DMS153 treated with DMSO at 0.1 percent for 48 hours (cell line): ENCODE measurements around the gene CISD3.

ENCODE experiments used
- DNase-seq: peaks from one replicate; lab custom pipeline; 2025; ENCODE audit not compliant: unreplicated experiment; lab: John Stamatoyannopoulos, UW

Gene CISD3, protein sequence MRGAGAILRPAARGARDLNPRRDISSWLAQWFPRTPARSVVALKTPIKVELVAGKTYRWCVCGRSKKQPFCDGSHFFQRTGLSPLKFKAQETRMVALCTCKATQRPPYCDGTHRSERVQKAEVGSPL

DNA sequence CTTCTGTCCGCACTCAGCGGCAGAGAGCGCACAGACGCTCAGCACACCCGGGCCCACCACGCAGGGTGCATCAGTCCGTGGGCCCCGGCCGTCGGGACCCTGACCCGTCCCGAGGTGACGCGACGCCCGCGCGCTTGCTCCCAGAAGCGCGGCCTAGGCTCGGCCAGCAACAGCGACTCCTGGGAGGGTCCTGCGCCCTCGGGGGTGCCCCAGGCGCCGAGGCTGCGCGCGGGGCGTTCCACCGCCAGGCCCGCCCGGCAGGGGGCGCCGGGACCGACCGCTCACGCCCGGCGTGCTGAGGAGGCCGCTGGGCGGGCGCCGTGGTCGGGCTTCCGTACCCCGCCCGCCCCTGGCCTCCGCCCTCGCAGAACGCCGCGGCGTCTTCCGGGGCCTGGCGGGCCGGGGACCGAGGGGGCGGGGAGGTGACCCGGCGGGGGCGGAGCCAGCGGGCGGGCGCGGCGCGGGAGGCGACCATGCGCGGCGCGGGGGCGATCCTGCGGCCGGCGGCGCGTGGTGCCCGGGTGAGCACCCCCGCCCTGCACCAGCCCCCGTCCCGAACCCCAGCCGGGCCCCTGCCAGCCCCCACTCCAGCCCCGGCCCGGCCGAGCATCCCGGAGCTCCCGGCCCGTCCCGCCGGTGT is at the start of gene CISD3:
Gene CISD3 (plus strand): TSS at position 456 of the 640 bp plus-strand sequence. CDS start 18 bp downstream, at position 474.
- peak; percentile 59 for DNase-seq

DNA sequence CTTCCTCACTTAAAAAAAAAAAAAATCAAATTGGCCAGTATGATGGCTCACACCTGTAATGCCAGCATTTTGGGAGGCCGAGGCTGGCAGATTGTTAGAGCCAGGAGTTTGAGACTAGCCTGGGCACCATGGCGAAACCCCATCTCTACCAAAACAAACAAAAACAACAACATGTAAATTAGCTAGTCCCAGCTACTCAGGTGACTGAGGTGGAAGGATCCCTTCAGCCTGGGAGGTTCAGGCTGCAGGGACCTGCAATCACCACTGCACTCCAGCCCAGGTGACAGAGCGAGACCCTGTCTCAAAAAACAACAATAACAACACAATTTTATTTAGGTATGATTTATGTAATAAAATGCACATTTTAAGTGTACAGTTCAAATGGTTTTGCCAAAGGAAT is 49.0 kb upstream of the CISD3 start:
- DNase-seq = no peak

DNA sequence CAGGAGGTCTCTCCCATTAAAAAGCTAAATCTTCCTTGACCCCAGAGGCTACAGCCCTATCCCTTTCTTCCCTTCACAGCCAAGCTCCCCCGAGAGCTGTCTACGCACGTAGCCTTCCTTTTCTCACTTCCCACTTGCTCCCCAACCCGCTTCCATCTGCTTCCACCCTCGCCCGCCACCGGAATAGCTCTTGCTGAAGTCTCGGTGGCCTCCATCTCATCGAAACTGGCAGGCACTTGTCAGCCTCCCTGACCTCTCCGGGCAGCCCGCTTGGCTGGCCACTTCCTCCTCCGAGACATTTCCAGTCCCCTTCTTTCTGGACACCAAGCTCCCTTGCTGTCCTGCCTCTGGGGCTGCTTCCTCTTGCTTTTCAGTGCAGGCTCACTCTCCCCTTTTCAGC is 44.6 kb upstream of the CISD3 start:
- DNase-seq = no peak

DNA sequence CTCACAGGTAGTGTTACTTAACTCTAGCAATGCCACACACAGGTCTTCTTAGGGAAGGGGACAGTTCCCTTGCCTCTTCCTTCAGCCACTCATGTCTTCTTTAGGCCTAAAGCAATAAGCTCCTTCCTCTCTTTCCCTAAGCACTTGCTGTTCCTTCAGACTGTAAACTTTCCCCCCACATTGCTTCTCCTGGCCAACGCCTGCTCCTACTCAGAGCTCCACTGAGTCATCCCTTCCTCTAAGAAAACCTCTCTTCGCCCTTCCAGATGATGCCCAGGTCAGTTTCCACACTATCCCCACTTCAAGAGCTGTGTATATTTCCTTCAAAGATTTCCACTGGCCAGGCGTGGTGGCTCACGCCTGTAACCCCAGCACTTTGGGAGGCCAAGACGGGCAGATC is 42.9 kb upstream of the CISD3 start:
- no peak for DNase-seq

DNA sequence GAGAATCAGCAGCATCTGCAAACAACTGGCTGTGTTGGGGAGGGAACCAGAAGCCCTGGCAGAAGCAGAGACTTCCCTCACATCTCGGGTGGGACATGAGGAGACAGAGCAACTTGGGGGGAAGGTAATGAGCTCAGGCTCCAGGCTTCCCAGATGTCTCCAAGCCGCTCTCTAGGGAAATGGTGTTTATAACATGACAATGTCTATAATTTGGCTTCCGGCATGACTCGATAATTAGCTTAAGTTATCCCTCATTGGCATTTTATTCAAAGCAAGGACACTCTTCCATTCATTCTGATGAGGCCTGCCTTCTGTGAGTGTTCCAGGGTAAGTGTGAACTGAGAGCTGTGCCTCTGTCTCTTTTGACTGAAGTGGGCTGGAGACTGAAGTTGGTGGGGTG is 39.8 kb upstream of the CISD3 start:
- DNase-seq = no peak

DNA sequence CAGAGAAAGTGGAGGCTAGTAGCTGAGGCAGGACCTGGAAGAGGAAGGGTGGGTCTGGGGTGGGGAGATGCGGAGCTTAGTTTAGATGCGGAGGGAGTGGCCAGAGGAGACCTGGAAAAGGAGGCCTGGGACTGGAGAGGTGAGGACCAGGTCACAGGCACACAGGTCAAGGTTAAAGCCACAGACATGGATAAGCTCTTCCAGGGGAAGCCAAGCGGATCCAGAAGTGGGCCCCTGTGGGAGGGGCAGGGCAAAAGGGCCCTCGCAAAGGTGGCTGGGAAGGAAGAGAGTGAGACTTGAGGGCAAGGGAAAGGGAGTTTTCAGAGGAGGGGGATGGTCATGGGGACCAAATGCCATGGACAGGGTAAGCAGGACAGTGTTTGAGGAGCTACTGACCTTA is 39.0 kb upstream of the CISD3 start:
- DNase-seq = no peak

DNA sequence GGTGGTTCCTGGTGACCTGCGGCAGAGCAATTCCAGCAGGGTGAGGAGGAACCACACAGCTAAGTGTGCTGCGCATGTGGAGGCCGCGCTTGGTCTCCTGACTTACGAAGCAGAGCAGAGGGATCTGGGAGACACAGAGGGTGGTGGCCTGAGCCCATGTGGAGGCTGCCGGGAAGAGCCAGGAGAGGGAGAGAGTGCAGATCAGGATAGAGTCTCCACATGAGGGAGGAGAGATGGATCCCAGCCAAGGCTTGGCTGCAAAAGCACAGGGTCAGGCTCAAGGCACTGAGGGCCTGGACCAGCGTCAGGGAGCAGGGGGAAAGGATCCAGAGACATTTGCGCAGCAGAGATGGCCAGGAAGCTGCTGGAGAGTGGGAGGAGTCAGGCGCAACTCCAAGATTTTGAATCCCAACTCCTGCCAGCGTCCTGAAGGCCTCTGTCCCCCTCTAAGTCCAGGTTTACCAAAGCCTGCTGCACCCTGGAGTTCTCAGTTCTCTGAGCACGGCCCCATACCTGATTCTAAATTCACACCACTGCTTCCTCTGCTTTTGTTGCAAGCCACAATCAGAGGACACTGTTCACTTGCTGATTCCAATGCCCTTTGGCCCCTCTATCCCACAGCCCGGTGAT is 36.3 kb upstream of the CISD3 start:
- no peak for DNase-seq

DNA sequence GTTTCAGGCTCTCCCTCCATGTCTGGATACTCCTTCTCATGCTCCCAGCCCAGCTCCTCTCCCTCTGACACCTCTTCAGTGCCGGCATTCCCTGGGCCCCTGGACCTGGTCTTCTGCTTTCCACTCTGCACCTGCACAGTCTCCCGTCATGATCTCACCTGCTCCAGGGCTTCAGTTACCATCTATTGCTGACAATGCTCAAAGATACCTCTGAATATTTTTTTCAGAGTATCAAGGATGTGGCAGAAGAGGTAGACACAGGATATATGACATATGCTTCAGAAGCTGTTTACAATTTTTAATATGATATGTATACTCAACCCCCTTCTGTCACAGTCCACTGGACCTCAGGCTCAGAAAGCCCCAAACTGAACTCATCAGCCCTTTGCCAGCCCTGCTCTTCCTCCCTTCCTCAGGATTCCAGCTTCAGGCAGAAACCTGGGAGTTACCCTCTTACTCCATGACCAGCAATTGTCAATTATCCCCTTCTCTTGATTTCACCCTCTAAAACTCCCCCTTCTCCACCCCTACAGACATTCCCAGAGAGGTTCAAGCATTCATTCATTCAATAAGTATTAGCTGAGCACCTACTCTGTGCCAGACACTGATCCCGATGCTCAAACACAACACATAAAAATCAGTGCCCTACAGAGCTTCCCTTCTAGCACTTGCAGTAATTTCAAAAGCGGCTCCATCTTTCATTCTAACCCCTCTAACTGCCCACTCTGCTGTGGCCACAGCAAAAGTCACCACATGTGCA is 32.9 kb upstream of the CISD3 start:
- DNase-seq = no peak

DNA sequence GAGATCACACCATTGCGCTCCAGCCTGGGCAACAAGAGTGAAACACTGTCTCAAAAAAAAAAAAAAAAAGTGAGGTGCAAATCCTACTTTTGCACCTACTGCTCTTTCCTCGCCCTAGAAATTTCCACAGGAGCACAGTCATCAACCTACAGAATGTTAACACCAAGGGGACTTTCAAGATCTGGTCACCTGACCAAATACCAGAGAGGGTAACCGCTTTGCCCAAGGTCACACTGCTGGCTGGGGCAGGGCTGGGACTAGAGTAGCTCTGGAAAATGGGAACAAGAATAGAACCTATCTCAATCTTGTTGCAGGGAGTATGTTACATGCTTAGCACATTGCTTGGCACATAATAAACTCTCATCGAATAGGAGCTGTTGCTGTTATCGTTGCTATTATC is 31.4 kb upstream of the CISD3 start:
- DNase-seq = no peak

DNA sequence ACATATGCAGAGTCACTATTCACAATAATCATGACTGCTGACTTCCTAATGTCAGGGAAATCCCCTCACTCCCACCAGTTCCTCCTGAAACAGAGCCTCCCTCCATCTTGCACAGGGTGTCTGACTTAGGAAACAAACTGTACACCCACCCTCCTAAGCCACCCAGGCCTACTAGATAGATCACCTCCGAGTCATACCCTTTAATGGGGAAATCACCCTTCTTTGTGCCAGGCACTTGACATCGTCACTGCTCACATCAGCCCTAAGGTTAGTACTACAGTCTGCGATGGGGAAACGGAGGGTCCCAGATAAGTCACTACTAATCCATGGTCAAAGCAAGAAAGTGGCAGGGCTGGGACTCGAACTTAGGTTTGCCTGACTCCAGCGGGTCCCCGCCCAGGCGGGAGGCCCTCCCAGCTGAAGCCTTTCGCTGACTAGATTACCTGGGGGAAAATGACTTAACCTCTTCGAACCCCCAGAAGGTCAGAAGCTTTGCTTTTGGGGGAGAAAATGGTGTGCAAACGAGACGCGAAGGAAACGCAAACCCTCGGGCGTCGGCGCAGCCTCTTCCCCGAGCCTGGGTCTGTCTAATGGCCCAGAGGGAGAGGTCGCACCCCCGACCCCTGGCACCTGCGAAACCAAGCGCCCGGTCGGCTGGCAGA is 28.5 kb upstream of the CISD3 start:
- DNase-seq = no peak

DNA sequence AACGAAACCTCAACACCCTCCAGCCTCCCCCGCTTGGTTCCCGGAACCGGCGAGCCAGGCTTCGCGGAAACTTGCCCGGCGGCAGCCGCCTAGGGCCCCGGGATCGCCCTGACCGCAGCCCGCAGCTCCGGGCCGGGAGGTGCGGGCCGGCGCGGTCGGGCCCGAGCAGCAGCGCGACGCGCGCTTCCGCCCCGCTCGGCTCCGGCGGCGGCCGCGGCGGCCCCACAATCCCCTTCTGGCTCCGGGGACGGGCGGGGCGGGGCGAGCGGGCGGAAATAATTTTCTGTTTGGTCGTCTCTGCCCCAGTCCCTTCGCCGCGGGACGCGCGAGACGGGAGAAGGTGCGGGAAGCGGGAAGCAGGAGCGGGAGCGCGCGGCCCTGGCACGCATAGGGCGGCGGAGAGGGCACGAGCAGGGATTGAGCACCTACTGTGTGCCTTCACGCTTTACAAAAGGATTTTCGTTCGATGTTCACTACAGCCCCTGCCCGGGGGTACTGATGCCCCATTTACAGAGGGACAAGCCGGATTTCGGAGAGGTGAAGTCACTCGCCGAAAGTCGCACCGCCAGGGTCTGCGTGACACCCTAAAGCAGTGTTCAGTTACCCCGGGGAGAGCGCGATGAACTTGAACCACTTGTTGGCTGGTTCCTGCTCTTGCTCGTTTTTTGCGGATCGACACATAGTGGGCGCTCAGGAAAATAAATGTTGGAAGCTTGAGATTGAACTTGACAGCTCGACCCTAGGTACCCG is 27.8 kb upstream of the CISD3 start:
- peak; percentile 64 for DNase-seq

DNA sequence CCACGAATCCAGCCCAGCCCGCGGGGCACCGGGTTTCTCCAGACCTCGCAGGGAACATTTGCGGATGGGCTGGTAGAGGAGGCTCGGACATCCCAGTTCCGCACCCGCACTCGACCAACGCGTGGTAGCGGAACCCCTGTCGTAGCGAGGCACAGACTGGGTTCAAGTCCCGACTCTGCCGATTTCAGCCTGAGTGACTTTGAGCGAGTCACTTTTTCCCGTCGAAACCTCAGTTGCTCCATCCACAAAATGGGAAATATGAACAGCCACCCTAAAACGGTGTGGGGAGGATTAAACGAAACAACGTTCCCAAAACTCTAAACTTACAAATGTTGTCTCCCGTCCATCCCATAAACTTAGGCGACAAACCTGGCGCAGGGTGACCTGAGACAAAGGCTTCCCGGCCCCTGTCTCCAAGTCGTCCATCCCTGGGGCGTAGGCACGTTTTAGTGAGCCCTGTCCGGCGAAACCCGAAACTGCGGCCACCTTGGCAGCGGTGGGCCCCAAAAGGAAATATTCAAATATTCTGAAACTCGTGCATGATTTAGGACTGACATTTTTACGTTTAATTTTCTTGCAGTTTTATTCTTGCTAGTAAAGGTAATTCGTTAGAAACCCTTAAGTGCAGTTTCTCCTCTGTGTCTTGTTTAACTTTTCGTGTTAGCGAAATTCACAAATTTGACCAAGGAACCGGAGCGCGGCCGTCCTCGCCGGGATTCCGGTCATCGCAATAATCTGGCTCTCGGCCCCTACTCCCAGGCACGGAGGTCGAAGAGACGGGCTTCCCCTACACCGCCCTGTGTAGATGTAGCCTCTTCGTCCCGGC is 27.0 kb upstream of the CISD3 start:
- DNase-seq = no peak

DNA sequence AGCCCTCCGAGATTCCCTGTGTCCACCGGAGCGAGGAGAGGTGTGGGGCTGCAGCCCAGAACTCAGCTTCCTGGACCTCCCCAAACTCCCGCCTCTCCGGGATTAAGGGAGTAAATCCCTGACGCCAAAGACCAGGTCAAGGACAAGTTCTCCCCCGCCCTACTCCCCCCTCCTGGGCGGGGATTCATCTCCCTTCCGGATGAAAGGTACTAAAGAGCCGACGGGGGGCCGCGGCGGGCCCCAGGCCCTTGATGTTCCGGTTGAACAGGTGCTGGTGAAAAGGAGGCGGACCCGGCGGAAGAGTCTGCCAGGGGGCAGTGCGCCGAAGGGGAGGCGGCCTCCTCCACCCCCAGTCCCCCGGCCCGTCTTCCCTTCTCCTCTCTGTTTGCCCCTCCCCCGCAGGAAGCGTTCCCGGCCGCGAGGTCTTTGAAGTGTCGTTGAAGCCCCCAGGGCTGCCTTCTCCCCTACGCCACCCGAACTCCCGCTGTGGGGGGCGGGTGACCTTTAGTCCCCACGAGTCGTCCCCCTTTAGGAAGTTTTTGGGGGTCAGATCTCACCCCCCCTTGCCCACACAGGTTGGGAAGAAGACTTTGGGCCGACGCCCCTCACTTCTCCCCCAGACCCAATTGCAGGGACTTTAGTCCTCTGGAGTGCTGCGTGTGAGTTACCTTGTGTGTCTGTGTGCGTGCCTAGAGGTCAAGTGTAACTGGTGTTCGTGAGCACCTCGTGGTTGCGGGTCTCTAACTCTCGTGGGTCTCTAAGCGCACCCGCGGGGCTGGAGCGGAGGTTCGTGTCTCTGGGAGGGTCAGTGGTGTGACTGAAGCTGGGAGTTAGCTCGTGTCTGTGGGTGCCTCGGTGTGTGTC is 26.2 kb upstream of the CISD3 start:
- DNase-seq = peak; percentile 72

DNA sequence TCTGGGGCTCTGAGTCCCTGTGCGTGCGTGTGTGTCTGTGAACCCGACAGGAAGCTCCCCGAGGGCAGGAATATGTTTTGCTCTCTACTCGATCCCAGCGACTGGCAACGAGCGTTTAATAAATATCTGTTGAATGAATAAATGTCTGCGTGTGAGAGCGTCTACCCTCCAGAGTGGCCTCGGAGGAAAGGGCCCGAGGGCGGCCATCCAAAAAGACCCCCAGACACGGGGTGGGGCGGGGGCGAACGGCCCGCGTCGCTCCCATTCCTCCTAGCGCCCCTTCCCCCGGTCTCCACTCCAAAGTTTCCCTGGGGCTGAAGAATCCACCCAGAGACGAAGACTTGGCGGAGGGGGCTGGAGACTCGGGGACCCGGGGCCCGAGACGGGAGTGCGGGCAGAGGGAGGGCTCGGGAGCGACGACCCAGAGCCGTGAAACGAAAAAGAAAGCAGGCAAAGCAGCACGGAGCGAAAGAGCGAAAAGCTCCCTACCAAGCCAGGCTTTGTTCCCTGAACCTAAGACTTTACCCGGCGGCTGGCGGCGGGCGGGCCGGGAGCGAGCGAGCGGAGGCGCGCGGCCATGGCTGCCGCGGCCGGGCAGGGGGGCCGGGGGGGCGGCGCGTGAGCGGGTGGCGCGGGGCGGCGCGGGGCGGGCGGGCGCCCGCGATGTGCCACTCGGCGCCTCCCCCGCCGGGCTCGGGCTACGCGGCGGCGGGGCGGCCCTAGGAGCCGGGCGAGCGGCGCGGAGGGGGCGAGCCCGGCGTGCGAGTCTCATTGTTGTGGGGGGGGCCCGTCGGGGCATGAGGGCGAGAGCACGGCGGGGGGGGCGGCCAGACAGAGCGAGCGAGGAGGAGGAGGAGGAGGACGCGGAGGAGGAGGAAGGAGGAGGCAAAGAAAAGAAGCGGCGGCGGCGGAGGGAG is 25.3 kb upstream of the CISD3 start, which contains the start of gene MLLT6:
Gene MLLT6 (plus strand): TSS at position 668 of the 917 bp plus-strand sequence. CDS start 360 bp downstream, outside the sequence.
- DNase-seq = peak; percentile 54

DNA sequence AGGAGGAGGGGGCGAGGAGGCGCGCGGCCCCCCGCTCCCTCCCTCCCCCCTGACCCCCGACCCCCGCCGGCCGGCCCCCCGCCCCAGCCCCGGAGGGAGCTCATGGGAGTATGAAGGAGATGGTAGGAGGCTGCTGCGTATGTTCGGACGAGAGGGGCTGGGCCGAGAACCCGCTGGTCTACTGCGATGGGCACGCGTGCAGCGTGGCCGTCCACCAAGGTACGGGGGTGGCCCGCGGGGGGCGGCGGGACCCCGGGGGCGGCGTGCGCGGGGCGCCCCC is 24.7 kb upstream of the CISD3 start:
- no peak for DNase-seq

DNA sequence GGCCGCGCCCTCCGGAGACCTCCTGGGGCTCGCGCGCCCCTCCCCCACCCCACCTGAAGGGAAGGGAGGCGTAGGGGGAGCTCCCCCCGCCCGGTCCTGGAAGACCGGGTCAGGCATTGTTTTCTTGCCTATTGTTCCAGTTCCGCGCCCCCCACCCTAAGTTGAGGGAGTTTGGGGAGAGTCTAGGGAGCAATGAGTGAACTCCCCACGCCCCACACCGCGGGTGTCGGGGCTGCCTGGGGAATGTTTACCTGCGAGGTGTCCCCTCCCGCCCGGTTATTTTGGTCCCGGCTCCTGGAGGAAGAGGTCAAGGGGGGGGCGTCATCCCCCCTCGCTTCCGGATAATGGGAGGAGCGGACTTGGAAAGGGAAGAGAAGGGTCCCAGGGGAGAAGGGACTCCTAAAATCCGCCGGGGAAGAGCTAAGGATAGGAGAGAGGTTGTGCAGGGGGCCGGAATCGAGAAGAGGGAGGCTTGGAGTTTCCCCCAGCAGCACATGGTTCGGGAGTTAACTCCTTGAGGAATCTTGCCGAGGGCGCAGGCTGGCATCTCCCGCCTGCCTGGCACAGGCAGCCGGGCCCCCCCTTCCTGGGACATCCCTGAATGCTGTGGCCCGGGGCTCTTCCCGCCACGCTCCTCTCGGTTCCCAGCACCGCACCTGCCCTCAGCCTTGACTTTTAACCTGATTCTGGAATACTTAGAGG is 24.2 kb upstream of the CISD3 start:
- peak; percentile 39 for DNase-seq

DNA sequence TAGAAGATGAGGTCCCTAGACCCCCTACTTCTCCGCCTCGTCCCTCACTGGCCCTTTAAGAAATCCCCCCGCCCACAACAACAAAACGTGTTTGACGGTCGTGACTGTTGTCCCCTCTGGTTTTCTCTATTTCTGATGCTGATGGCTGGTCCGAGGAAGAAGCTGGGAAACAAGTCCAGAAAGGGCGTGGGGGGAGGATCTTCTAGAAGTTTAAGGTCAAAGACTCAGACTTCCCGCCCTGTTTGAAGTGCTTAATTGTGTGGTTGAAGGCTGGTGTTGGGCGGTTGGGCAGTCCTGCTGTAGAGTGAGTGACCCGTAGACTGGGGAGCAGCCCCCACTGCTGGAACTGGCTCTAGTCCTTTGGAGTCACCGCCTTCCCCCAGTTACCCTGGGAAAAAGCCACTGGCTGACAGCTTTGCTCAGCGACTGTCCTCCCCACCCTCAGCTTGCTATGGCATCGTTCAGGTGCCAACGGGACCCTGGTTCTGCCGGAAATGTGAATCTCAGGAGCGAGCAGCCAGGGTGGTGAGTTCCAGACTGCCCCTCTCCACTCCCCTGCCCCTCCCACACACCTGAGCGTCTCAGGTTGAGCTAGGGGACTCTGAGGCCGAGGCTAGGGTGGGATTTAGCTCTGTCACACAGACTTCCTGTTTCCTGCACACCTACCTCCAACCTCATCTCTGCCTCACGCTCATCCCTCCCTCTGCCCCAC is 23.5 kb upstream of the CISD3 start:
- DNase-seq = no peak
